ENCODE results near the gene RAB10. TPM values are rescaled to one million over a fixed set of nuclear protein-coding genes. Genes with fewer than 3 reads are reported as not detected.
A peak's percentile ranks its signal among the peaks of the same experiment; 100 is the strongest.

The RAB10 gene
- total and polyA plus RNA-seq, 9 of the 15 experiments (the other 6 are each of a cell fraction or from before 2014, with no cell fraction given): 25.1 to 214 (median 157) TPM

DNA sequence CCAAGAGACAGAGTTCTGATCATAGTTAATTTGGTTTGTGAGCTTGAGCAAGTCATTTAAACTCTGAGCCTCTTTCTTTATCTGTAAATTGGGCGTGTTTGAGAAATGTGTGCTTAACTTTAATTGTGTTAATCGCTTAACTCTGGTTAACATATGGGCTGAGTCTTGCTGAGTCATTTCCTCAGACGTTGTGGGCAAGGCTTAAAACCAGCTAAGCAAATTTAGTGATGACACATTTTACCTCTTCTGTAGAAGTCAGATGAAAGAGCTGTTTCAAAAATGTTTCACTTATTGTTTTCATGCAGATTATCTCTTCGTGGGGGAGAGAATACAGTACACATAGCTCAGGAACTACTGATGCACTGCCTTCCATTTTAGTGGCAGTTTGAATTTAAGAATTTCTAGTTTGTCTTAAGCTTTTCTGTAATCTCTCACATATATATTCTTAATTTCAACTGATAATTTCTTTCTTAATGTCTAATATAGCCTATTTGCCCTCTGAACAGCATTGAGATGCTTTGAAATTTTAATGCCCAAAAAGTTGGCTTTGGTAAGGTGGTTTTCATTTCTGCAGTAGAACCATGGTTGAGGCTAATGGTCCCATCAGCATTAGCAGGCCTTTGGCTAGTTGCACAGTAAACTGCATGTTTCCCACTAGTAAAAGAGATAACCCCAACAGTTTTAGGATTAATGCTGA lies 34.9 kb downstream of the RAB10 start (continued):
- TF ChIP-seq, protein P1, sequence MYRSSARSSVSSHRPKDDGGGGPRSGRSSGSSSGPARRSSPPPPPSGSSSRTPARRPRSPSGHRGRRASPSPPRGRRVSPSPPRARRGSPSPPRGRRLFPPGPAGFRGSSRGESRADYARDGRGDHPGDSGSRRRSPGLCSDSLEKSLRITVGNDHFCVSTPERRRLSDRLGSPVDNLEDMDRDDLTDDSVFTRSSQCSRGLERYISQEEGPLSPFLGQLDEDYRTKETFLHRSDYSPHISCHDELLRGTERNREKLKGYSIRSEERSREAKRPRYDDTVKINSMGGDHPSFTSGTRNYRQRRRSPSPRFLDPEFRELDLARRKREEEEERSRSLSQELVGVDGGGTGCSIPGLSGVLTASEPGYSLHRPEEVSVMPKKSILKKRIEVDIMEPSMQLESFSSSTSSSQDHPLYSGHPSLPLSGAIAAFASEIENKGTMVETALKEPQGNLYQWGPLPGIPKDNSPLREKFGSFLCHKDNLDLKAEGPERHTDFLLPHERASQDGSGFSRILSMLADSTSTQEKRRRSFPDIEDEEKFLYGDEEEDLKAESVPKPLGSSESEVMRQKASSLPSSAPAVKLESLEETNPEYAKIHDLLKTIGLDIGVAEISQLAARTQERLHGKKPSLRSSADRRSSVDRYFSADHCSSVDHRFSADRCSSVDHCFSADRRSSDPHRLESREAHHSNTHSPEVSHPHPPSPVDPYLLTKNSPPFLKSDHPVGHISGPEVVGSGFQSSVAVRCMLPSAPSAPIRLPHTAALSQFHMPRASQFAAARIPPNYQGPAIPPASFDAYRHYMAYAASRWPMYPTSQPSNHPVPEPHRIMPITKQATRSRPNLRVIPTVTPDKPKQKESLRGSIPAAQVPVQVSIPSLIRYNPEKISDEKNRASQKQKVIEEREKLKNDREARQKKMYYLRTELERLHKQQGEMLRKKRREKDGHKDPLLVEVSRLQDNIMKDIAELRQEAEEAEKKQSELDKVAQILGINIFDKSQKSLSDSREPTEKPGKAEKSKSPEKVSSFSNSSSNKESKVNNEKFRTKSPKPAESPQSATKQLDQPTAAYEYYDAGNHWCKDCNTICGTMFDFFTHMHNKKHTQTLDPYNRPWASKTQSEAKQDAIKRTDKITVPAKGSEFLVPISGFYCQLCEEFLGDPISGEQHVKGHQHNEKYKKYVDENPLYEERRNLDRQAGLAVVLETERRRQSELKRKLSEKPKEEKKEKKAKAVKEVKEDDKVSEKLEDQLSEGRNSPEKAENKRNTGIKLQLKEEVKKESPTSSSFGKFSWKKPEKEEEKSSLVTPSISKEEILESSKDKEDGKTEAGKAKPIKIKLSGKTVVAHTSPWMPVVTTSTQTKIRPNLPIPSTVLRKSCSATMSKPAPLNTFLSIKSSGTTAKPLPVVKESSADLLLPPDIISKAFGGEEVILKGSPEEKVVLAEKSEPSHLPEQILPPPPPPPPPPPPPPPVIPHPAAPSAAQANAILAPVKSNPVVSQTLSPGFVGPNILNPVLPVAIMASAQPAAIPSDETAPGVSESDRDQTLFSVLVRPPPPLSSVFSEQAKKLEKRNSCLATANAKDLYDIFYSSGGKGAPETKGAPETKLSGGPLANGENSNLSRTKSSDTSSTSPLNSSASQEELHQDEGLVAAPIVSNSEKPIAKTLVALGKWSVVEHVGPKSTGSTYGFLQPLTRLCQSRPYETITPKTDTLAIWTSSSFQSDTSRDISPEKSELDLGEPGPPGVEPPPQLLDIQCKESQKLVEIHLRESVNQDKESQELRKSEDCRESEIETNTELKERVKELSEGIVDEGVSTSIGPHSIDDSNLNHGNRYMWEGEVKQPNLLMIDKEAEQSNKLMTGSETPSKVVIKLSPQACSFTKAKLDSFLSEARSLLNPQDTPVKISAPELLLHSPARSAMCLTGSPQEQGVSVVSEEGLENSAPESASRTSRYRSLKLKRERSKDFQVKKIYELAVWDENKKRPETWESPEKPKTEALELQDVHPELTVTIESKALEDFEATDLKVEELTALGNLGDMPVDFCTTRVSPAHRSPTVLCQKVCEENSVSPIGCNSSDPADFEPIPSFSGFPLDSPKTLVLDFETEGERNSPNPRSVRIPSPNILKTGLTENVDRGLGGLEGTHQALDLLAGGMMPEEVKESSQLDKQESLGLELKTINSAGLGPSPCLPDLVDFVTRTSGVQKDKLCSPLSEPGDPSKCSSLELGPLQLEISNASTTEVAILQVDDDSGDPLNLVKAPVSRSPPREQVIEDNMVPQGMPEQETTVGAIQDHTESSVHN (IDR thresholded peaks at IDR 0.05; ENCODE audit: borderline replicate concordance in 1 of 2, low read depth in 1 of 2): peak in 1 of 2 experiments; percentile 87; a peak in 2 of 4 replicates
- TF ChIP-seq RBBP5 (IDR thresholded peaks at IDR 0.05; ENCODE audit: borderline replicate concordance, insufficient read depth, low read length, poor library complexity, severe bottlenecking) (no peak), MYBL2 (IDR thresholded peaks at IDR 0.05; ENCODE audit: low read depth) (peak; percentile 37; the same call in 1 of the 2 replicates), MYBL2 (CRISPR knock-in tag; IDR thresholded peaks at IDR 0.05; ENCODE audit: borderline replicate concordance) (no peak), MTF1 (CRISPR knock-in tag; IDR thresholded peaks at IDR 0.05; ENCODE audit: borderline replicate concordance) (no peak), GTF2E2 (tag; IDR thresholded peaks at IDR 0.05) (no peak), ZNF134 (CRISPR knock-in tag; conservative IDR thresholded peaks at IDR 0.05) (no peak), RCOR1 (IDR thresholded peaks at IDR 0.05; ENCODE audit: borderline replicate concordance in 1 of 2, low read depth in 2 of 2, low read length in 2 of 2) (peak in 1 of 2 experiments; percentile 87; a peak in 3 of 4 replicates), HNRNPK (IDR thresholded peaks at IDR 0.05; ENCODE audit: low read depth, low read length, poor library complexity, severe bottlenecking) (no peak), LCOR (CRISPR knock-in tag; IDR thresholded peaks at IDR 0.05) (peak; percentile 69), ELF2 (CRISPR knock-in tag; IDR thresholded peaks at IDR 0.05) (no peak), SPI1 (IDR thresholded peaks at IDR 0.05; ENCODE audit: borderline replicate concordance, low read depth, low read length) (no peak), JUN (IDR thresholded peaks at IDR 0.05; ENCODE audit: borderline replicate concordance, low read depth, low read length) (peak; percentile 78), JUN (CRISPR knock-in tag; IDR thresholded peaks at IDR 0.05; ENCODE audit: borderline replicate concordance) (no peak), ZNF699 (CRISPR knock-in tag; IDR thresholded peaks at IDR 0.05; ENCODE audit: insufficient replicate concordance) (no peak), ZNF707 (CRISPR knock-in tag; conservative IDR thresholded peaks at IDR 0.05) (no peak), MTA1 (IDR thresholded peaks at IDR 0.05; ENCODE audit: borderline replicate concordance) (peak; percentile 83)
- TF ChIP-seq, protein P2, sequence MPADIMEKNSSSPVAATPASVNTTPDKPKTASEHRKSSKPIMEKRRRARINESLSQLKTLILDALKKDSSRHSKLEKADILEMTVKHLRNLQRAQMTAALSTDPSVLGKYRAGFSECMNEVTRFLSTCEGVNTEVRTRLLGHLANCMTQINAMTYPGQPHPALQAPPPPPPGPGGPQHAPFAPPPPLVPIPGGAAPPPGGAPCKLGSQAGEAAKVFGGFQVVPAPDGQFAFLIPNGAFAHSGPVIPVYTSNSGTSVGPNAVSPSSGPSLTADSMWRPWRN (IDR thresholded peaks at IDR 0.05; ENCODE audit: low read depth): no peak
